ENCODE results near the gene RPH3AL.

DNA sequence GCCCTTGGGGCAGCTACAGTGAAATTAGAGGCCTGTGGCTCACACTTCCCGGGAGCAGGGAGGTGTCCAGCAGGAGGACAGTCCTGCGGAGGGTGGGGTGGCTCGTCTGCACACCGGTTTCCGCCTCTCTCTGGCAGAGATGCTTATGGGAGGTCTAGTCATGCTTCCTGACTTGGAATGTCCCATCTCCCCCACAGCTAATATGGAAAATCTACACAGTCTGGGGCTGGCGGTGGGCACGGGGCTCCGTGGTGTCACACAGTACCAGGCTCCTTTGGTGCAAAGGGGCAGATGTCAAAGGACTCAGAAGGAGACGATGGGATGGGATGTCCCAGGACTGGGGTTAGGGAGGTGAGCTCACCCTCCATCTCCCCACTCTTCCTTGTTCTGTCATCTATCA, 127.1 kb downstream of the RPH3AL start:
- no peak for TF ChIP-seq EP300 (IDR thresholded peaks at IDR 0.05; ENCODE audit: borderline replicate concordance)
- TF ChIP-seq CEBPB (IDR thresholded peaks at IDR 0.05), result no peak
- TF ChIP-seq YY1 (IDR thresholded peaks at IDR 0.05; ENCODE audit: low read depth), result no peak
- TF ChIP-seq TAF1 (IDR thresholded peaks at IDR 0.05; ENCODE audit: low read depth), result no peak
- TF ChIP-seq REST (IDR thresholded peaks at IDR 0.05; ENCODE audit: low read depth), result no peak
- TF ChIP-seq ZBTB7A (IDR thresholded peaks at IDR 0.05; ENCODE audit: low read depth), result no peak
- TF ChIP-seq RAD21 (IDR thresholded peaks at IDR 0.05; ENCODE audit: low read depth), result no peak
- no peak for TF ChIP-seq EGR1 (IDR thresholded peaks at IDR 0.05)
- no peak for TF ChIP-seq TCF12 (IDR thresholded peaks at IDR 0.05; ENCODE audit: low read depth)
- TF ChIP-seq, protein P1, sequence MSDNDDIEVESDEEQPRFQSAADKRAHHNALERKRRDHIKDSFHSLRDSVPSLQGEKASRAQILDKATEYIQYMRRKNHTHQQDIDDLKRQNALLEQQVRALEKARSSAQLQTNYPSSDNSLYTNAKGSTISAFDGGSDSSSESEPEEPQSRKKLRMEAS (IDR thresholded peaks at IDR 0.05), result no peak
- TF ChIP-seq CREB1 (IDR thresholded peaks at IDR 0.05; ENCODE audit: low read depth), result no peak
- TF ChIP-seq NFIC (IDR thresholded peaks at IDR 0.05), result no peak

Measured in Ishikawa (cell line).